H9 (cell line): ENCODE data around the gene C22orf23. TPM values are rescaled to one million over a fixed set of nuclear protein-coding genes. Genes with fewer than 3 reads are reported as not detected.

Experiments used
- DNase-seq: peaks from one replicate; pipeline ENCODE4 v3.0.0-alpha.2; 2017
- H2AFZ ChIP-seq: one replicate; pipeline ENCODE4 v1.6.1; 2013; ENCODE audit warnings: mild to moderate bottlenecking, low read length, control low read depth, moderate library complexity
- H2AK5ac ChIP-seq: 2 replicates; pipeline ENCODE4 v1.6.1; 2013; ENCODE audit warnings: low read length, control low read depth, mixed read lengths; ENCODE audit not compliant: insufficient read length
- H2BK120ac ChIP-seq: one replicate; pipeline ENCODE4 v1.6.1; 2013; ENCODE audit warnings: low read depth, mild to moderate bottlenecking, low read length, control low read depth, inconsistent platforms; ENCODE audit not compliant: poor library complexity, severe bottlenecking
- H2BK12ac ChIP-seq: 2 replicates; pipeline ENCODE4 v1.6.1; 2013; ENCODE audit warnings: low read length, control low read depth, mixed read lengths, low read depth; ENCODE audit not compliant: insufficient read length
- H2BK15ac ChIP-seq: 2 replicates; pipeline ENCODE4 v1.6.1; 2013; ENCODE audit warnings: low read depth, low read length, control low read depth
- H2BK20ac ChIP-seq: one replicate; pipeline ENCODE4 v1.6.1; 2013; ENCODE audit warnings: low read depth, mild to moderate bottlenecking, low read length, control low read depth, inconsistent platforms; ENCODE audit not compliant: poor library complexity, severe bottlenecking
- H2BK5ac ChIP-seq: 2 replicates; pipeline ENCODE4 v1.6.1; 2013; ENCODE audit warnings: low read length, control low read depth, mixed read lengths; ENCODE audit not compliant: insufficient read length
- H3K14ac ChIP-seq: 2 replicates; pipeline ENCODE4 v1.6.1; 2013; ENCODE audit warnings: low read length, control low read depth; ENCODE audit not compliant: insufficient read depth
- H3K18ac ChIP-seq: 2 replicates; pipeline ENCODE4 v1.6.1; 2013; ENCODE audit warnings: low read depth, mild to moderate bottlenecking, mixed read lengths, low read length, control low read depth; ENCODE audit not compliant: insufficient read length
- H3K23ac ChIP-seq: 2 replicates; pipeline ENCODE4 v1.6.1; 2013; ENCODE audit warnings: low read length, control low read depth, mixed read lengths, low read depth; ENCODE audit not compliant: insufficient read length
- H3K23me2 ChIP-seq: 2 replicates; pipeline ENCODE4 v1.6.1; 2013; ENCODE audit warnings: low read depth, mild to moderate bottlenecking, mixed read lengths, low read length, control low read depth; ENCODE audit not compliant: insufficient read length, poor library complexity, severe bottlenecking
- H3K27ac ChIP-seq: 2 replicates; pipeline ENCODE4 v1.5.1; 2013; ENCODE audit warnings: low read length, control low read depth, mixed read lengths, low read depth; ENCODE audit not compliant: insufficient read length
- H3K27me3 ChIP-seq: 2 replicates; pipeline ENCODE4 v1.6.1; 2013; ENCODE audit warnings: low read length, control low read depth, inconsistent platforms; ENCODE audit not compliant: insufficient read depth
- H3K4ac ChIP-seq: 2 replicates; pipeline ENCODE4 v1.6.1; 2013; ENCODE audit warnings: low read depth, mild to moderate bottlenecking, control low read depth, inconsistent platforms, low read length, moderate library complexity
- H3K4me1 ChIP-seq: 2 replicates; pipeline ENCODE4 v1.6.1; 2013; ENCODE audit warnings: low read length, control low read depth, inconsistent platforms; ENCODE audit not compliant: insufficient read depth
- H3K4me2 ChIP-seq: 2 replicates; pipeline ENCODE4 v1.6.1; 2013; ENCODE audit warnings: low read length, control low read depth, mixed read lengths; ENCODE audit not compliant: insufficient read length, insufficient read depth
- H3K56ac ChIP-seq: 2 replicates; pipeline ENCODE4 v1.6.1; 2013; ENCODE audit warnings: low read depth, mild to moderate bottlenecking, mixed read lengths, low read length, control low read depth; ENCODE audit not compliant: insufficient read length
- H3K79me1 ChIP-seq: 2 replicates; pipeline ENCODE4 v1.6.1; 2013; ENCODE audit warnings: low read depth, mild to moderate bottlenecking, moderate library complexity, low read length, control low read depth, inconsistent platforms; ENCODE audit not compliant: insufficient read depth, poor library complexity, severe bottlenecking
- H3K79me2 ChIP-seq: 2 replicates; pipeline ENCODE4 v1.6.1; 2013; ENCODE audit warnings: low read length, control low read depth, inconsistent platforms; ENCODE audit not compliant: insufficient read depth
- H3K9ac ChIP-seq: 2 replicates; pipeline ENCODE4 v1.6.1; 2013; ENCODE audit warnings: low read length, control low read depth, mixed read lengths; ENCODE audit not compliant: insufficient read length; ENCODE audit errors: extremely low read depth
- H3K9me3 ChIP-seq: one replicate; pipeline ENCODE4 v1.6.1; 2013; ENCODE audit warnings: low read depth, low read length, inconsistent platforms; ENCODE audit not compliant: control insufficient read depth
- H3T11ph ChIP-seq: one replicate; pipeline ENCODE4 v1.6.1; 2013; ENCODE audit warnings: mild to moderate bottlenecking, low read length, control low read depth, inconsistent platforms
- H4K20me1 ChIP-seq: one replicate; pipeline ENCODE4 v1.6.1; 2013; ENCODE audit not compliant: control insufficient read depth, insufficient read length, insufficient read depth
- H4K5ac ChIP-seq: 2 replicates; pipeline ENCODE4 v1.6.1; 2013; ENCODE audit warnings: low read depth, mild to moderate bottlenecking, mixed read lengths, low read length, control low read depth; ENCODE audit not compliant: insufficient read length
- H4K8ac ChIP-seq: replicated peaks from 2 replicates; pipeline ENCODE4 v1.6.1; 2013; ENCODE audit warnings: low read length, control low read depth, mixed read lengths, low read depth; ENCODE audit not compliant: insufficient read length
- H4K91ac ChIP-seq: 2 replicates; pipeline ENCODE4 v1.6.1; 2013; ENCODE audit warnings: low read depth, mild to moderate bottlenecking, moderate library complexity, mixed read lengths, low read length, control low read depth; ENCODE audit not compliant: insufficient read length
- H3K27ac Mint-ChIP-seq, 3 experiments: 2 replicates in 2 of 3; 3 replicates in 1 of 3; pipeline ENCODE4 v1.8.0; 2020 to 2021; ENCODE audit warnings: mixed read lengths in 3 of 3, mild to moderate bottlenecking in 1 of 3, moderate library complexity in 1 of 3
- H3K27me3 Mint-ChIP-seq: 2 replicates; pipeline ENCODE4 v1.8.0; 2021; ENCODE audit warnings: low read depth, mild to moderate bottlenecking, moderate library complexity, mixed read lengths
- H3K36me3 Mint-ChIP-seq, 3 experiments: 2 replicates in 2 of 3; 3 replicates in 1 of 3; pipeline ENCODE4 v1.8.0; 2020 to 2021; ENCODE audit warnings: low read depth in 3 of 3, mixed read lengths in 3 of 3; ENCODE audit not compliant: insufficient read depth in 1 of 3
- H3K4me1 Mint-ChIP-seq, 2 experiments: 2 replicates each; pipeline ENCODE4 v1.8.0; 2020; ENCODE audit warnings: mixed read lengths in 2 of 2
- H3K4me3 Mint-ChIP-seq, 2 experiments: 2 replicates in 1 of 2; 3 replicates in 1 of 2; pipeline ENCODE4 v1.8.0; 2020 to 2021; ENCODE audit warnings: mild to moderate bottlenecking in 2 of 2, mixed read lengths in 2 of 2, moderate library complexity in 1 of 2
- H3K9me3 Mint-ChIP-seq, 2 experiments: 2 replicates in 1 of 2; 3 replicates in 1 of 2; pipeline ENCODE4 v1.8.0; 2020; ENCODE audit warnings: mild to moderate bottlenecking in 2 of 2, mixed read lengths in 2 of 2, moderate library complexity in 1 of 2
- CTCF ChIP-seq: fragments of 200-600 bp; sonication (generic); conservative IDR thresholded peaks from 3 replicates; pipeline ENCODE4 v1.8.0; 2021; ENCODE audit warnings: antibody characterized with exemption, mild to moderate bottlenecking
- WGBS: extraction: QIAGEN DNeasy Blood & Tissue Kit; methylation state at CpG from one replicate; pipeline ENCODE4 v1.1.7; 2013; ENCODE audit warnings: missing lambda C conversion rate, low lambda C conversion rate, mixed read lengths; ENCODE audit not compliant: insufficient read length; ENCODE audit errors: extremely low coverage; 5-methylcytosine and 5-hydroxymethylcytosine counted together
- total RNA-seq: library from RNA; stranded (reverse); gene quantifications from 2 replicates; pipeline ENCODE4 v1.2.1, GENCODE V29; 2021

Gene C22orf23
- total RNA-seq, 1 experiment from 2014 or later, result 0.57 TPM

GRCh38 chr22:37912171-37912570, 41.2 kb downstream of the C22orf23 start:
- no peak overlapping the region for H3K4me3 Mint-ChIP-seq
- Histone ChIP-seq H4K5ac (no peak overlapping the region), H2BK15ac (no peak overlapping the region), H2BK12ac (no peak overlapping the region), H4K8ac (no peak overlapping the region), H3K23me2 (no peaks in the 10 kb centered on the region), H4K20me1 (no peaks in the 10 kb centered on the region), H3K4ac (no peak overlapping the region), H2BK20ac (no peak overlapping the region), H2BK120ac (no peak overlapping the region), H3K9me3 (no peaks in the 10 kb centered on the region), H2AFZ (no peak overlapping the region), H2AK5ac (no peak overlapping the region), H3K56ac (no peak overlapping the region), H3T11ph (no peak overlapping the region), H4K91ac (no peak overlapping the region), H3K4me2 (no peak overlapping the region), H2BK5ac (no peak overlapping the region), H3K27me3 (no peaks in the 10 kb centered on the region), H3K79me2 (no peaks in the 10 kb centered on the region), H3K23ac (no peak overlapping the region), H3K27ac (no peak overlapping the region), H3K79me1 (no peaks in the 10 kb centered on the region), H3K18ac (no peak overlapping the region), H3K9ac (no peak overlapping the region), H3K14ac (no peak overlapping the region), H3K4me1 (no peaks in the 10 kb centered on the region)
- no CpG with 5 or more reads among the region's 8 CpGs for WGBS
- H3K27ac Mint-ChIP-seq, result no peak overlapping the region
- peaks cover 5 to 40% (median 26%) of the 10 kb centered on the region in 3 experiments; a peak in 6 of 7 replicates for H3K36me3 Mint-ChIP-seq
- H3K4me1 Mint-ChIP-seq, result peaks cover 33 to 34% of the 10 kb centered on the region in 2 experiments
- no peak for DNase-seq
- H3K27me3 Mint-ChIP-seq, result no peaks in the 10 kb centered on the region
- TF ChIP-seq CTCF, result no peak
- H3K9me3 Mint-ChIP-seq, result no peaks in the 10 kb centered on the region
